ENCODE measurements around the gene DCHS1. TPM values are rescaled to one million over a fixed set of nuclear protein-coding genes. Genes with fewer than 3 reads are reported as not detected.
A peak's percentile ranks its signal among the peaks of the same experiment; 100 is the strongest.

The DCHS1 gene
- total and polyA plus RNA-seq, 5 experiments from 2014 or later, result 2.2 to 14.9 (median 6.1) TPM

GRCh38 chr11:6646071-6646470, 9.5 kb downstream of the DCHS1 start:
- Mint-ChIP-seq H3K36me3 (no peaks in the 10 kb centered on the region), H3K27ac (no peak overlapping the region), H3K4me1 (peaks cover 0 to 12% (median 0%) of the 10 kb centered on the region in 4 donors), H3K4me3 (no peak overlapping the region), H3K27me3 (no peaks in the 10 kb centered on the region), H3K9me3 (no peaks in the 10 kb centered on the region)
- no peak for DNase-seq
- POLR2A ChIA-PET, result interaction anchor here (1.1 to 5.6 kb wide), 5 partner anchors 9 to 36 kb away, joined by 4 to 38 read pairs (median 18); partner anchors contain the start of genes TAF10 and TPP1
- ATAC-seq, result no peak

- Mint-ChIP-seq H3K36me3 (peaks cover 0 to 10% (median 0%) of the 10 kb centered on the region in 3 donors), H3K9me3 (no peaks in the 10 kb centered on the region), H3K4me3 (no peak overlapping the region), H3K4me1 (peaks cover 2 to 17% (median 7%) of the 10 kb centered on the region in 4 donors), H3K27ac (no peak overlapping the region), H3K27me3 (no peaks in the 10 kb centered on the region)
- no peak for ATAC-seq
- DNase-seq, result no peak
- POLR2A ChIA-PET, result interaction anchor here (0.8 to 1.7 kb wide), 5 partner anchors 10 to 31 kb away, joined by 3 to 6 read pairs (median 3); partner anchors contain the start of genes TAF10 and TPP1
Measured at GRCh38 chr11:6642957-6643356, 12.7 kb downstream of the DCHS1 start.

DNA sequence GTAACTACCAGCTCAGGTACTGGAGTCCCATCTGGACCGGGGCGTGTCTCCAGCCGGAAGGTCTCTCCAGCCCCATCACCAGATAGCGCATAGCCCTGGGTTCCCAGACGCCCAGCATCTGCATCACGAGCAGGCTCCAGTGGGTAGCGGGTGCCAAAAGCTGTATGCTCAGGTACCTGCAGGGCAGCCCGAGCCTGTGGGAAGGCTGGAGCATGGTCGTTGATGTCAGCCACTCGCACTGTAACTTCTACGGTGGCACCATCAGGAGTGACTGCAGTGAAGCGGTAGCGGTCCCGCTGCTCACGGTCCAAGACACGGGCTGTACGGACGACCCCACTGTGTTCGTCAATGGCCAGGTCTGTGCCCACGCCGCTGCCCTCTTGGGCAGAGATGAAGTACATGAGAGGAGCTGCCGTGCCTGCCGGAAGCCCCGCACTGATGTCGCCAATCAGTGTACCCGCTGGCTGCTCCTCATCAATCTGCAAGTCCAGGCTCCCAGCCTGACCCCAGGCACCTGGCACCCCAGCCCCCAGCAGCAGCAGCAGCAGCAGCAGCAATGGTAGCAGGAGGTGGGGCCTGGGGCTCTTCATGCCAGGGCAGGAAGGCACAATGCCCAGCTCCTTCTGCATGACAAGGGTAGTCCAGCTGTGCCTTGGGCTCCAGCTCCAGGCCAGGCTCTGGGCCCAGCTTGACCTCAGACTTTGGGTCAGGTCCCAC, 14.5 kb downstream of the DCHS1 start:
- H3K4me3 Mint-ChIP-seq, result no peak overlapping the region
- H3K27me3 Mint-ChIP-seq, result no peaks in the 10 kb centered on the region
- POLR2A ChIA-PET, result no interaction called here
- H3K9me3 Mint-ChIP-seq, result no peaks in the 10 kb centered on the region
- peaks cover 2 to 17% (median 7%) of the 10 kb centered on the region in 4 donors for H3K4me1 Mint-ChIP-seq
- ATAC-seq (no peak), DNase-seq (no peak)
- no peak overlapping the region for H3K27ac Mint-ChIP-seq
- H3K36me3 Mint-ChIP-seq, result peaks cover 0 to 10% (median 0%) of the 10 kb centered on the region in 3 donors

- no peak overlapping the region for H3K27ac Mint-ChIP-seq
- H3K27me3 Mint-ChIP-seq, result no peaks in the 10 kb centered on the region
- peaks cover 0 to 10% (median 0%) of the 10 kb centered on the region in 3 donors for H3K36me3 Mint-ChIP-seq
- no peak for ATAC-seq
- peaks cover 2 to 10% (median 7%) of the 10 kb centered on the region in 4 donors for H3K4me1 Mint-ChIP-seq
- H3K4me3 Mint-ChIP-seq, result no peak overlapping the region
- DNase-seq, result no peak
- POLR2A ChIA-PET, result interaction anchor here (1.5 to 1.8 kb wide), 3 partner anchors 21 to 42 kb away, joined by 6 to 7 read pairs (median 6); partner anchors contain the start of genes MRPL17, TAF10 and TPP1
- no peaks in the 10 kb centered on the region for H3K9me3 Mint-ChIP-seq
Measured at GRCh38 chr11:6640036-6640984, 15.3 kb downstream of the DCHS1 start.

DNA sequence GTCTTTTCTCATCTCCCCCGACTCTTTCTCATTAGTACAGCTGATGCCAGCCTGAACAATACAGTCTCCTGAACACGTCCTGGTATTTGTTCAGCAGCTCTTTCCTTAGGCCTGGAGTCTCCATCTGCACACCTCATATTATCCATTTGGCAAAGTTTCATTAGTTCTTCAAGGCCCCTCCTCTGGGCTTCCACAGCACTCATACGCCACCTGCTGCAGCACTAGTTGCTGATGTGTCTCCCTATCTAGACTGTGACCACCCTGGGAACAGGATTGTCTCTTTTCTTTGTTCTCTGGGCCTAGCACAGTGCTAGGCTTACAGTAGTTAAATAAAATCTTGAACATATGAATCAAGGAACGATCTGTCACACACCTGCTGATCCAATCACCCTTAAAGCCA, 17.2 kb downstream of the DCHS1 start:
- Mint-ChIP-seq H3K4me3 (no peak overlapping the region), H3K4me1 (peaks cover 2 to 8% (median 5%) of the 10 kb centered on the region in 4 donors), H3K27ac (no peak overlapping the region), H3K27me3 (no peaks in the 10 kb centered on the region), H3K36me3 (peaks cover 0 to 13% (median 0%) of the 10 kb centered on the region in 3 donors), H3K9me3 (no peaks in the 10 kb centered on the region)
- POLR2A ChIA-PET, result interaction anchor here (0.8 to 4.3 kb wide), 4 partner anchors 9 to 26 kb away, joined by 3 to 18 read pairs (median 6); partner anchors contain the start of gene TAF10
- ATAC-seq, result no peak
- no peak for DNase-seq

DNA sequence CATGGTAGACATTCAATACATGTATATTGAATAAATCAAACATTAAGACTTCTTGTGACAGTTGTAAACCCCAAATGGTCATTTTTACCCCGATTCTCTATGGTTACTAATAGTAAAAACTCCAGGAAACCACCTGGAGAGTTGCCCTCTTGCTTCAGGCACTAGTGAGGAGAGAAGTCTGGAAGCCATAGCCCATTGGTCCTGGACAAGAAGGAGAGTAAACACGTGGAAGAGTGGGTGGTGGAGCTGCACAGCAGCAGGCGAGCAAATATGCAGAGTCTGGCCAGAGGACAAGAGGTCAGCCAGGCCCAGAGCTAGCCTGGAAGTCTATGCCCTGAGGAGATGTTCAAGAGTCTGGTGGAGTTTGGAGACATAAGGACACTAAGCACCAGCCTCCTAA, 17.7 kb downstream of the DCHS1 start:
- Mint-ChIP-seq H3K27ac (no peak overlapping the region), H3K27me3 (no peaks in the 10 kb centered on the region), H3K4me1 (peaks cover 2 to 8% (median 6%) of the 10 kb centered on the region in 4 donors), H3K9me3 (no peaks in the 10 kb centered on the region), H3K36me3 (peaks cover 0 to 19% (median 0%) of the 10 kb centered on the region in 3 donors), H3K4me3 (no peak overlapping the region)
- DNase-seq (no peak), ATAC-seq (no peak)
- POLR2A ChIA-PET, result interaction anchor here (1.2 to 4.3 kb wide), 2 partner anchors 10 to 19 kb away, joined by 4 to 18 read pairs; partner anchors contain the start of gene TPP1

GRCh38 chr11:6636480-6636879, 19.1 kb downstream of the DCHS1 start:
- DNase-seq, result no peak
- Mint-ChIP-seq H3K9me3 (no peaks in the 10 kb centered on the region), H3K4me1 (peaks cover 2 to 18% (median 6%) of the 10 kb centered on the region in 4 donors), H3K27me3 (no peaks in the 10 kb centered on the region), H3K4me3 (no peak overlapping the region), H3K27ac (no peak overlapping the region), H3K36me3 (peaks cover 0 to 26% (median 3%) of the 10 kb centered on the region in 3 donors)
- POLR2A ChIA-PET, result interaction anchor here (1.2 to 4.3 kb wide), 2 partner anchors 11 to 17 kb away, joined by 4 to 18 read pairs; partner anchors contain the start of gene TPP1
- ATAC-seq, result no peak

GRCh38 chr11:6635082-6635932, 20.3 kb downstream of the DCHS1 start:
- peak overlapping the region in 2 of 10 donors; percentile 21 to 46 for H3K27ac Mint-ChIP-seq
- H3K4me1 Mint-ChIP-seq, result peaks cover 2 to 18% (median 6%) of the 10 kb centered on the region in 4 donors
- H3K4me3 Mint-ChIP-seq, result no peak overlapping the region
- POLR2A ChIA-PET, result interaction anchor here (4.3 kb wide), 1 partner anchor 12 kb away, joined by 18 read pairs; no protein-coding TSS in a partner anchor
- ATAC-seq, result no peak
- DNase-seq, result no peak
- no peaks in the 10 kb centered on the region for H3K27me3 Mint-ChIP-seq
- peaks cover 0 to 30% (median 6%) of the 10 kb centered on the region in 3 donors for H3K36me3 Mint-ChIP-seq
- H3K9me3 Mint-ChIP-seq, result no peaks in the 10 kb centered on the region

GRCh38 chr11:6634534-6634933, 21.1 kb downstream of the DCHS1 start:
- H3K27me3 Mint-ChIP-seq, result no peaks in the 10 kb centered on the region
- POLR2A ChIA-PET, result no interaction called here
- H3K27ac Mint-ChIP-seq, result peak overlapping the region in 4 of 10 donors; percentile 4 to 47 (median 33)
- no peaks in the 10 kb centered on the region for H3K9me3 Mint-ChIP-seq
- H3K36me3 Mint-ChIP-seq, result peaks cover 0 to 30% (median 6%) of the 10 kb centered on the region in 3 donors
- H3K4me3 Mint-ChIP-seq, result no peak overlapping the region
- DNase-seq (no peak), ATAC-seq (no peak)
- peaks cover 2 to 16% (median 4%) of the 10 kb centered on the region in 4 donors for H3K4me1 Mint-ChIP-seq

DNA sequence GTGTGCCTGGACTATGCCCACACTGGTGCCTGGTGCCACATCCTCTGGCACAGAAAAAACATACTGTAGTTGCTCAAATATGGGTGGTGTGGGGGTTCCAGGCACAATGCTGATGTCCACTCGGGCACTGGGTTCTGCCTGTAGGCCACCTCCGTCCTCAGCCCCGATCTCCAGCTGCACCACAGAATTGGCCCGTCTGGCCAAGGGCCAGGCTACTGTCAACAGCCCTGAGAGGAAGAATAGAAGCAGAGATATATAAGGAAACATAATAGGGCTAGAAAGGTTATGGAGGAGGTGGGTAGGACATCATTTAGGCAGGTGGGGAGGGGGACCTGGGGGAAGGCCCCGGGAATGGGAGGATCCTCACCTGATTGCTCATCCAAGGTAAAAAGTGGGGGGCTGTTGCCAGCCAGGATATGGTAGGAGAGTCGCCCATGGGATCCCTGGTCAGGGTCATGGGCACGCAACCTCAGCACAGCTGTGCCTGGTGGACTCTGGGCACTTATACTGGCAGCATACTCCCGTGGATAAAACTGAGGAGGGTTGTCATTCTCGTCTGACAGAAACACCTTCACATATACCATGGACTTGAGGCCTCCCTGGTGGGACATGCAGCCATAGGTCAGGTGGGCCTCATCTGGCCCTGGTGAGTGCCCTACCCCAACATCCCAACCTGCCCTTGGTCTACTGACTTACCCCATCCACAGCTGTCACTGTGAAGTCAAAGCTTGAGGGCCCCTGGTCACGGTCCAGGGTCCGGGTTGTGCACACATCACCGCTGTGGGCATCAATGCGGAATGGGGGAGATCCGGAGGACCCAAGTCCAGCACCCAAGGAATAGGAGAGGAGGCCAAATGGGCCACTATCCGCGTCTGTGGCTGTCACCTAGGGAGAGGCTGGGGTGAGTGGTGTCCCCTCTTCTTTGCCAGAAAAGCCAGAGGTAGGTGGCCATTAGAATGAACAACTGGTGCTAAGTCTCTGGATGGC, 21.9 kb downstream of the DCHS1 start:
- POLR2A ChIA-PET, result no interaction called here
- ATAC-seq (no peak), DNase-seq (no peak)
- Mint-ChIP-seq H3K4me3 (no peak overlapping the region), H3K27ac (peak overlapping the region in 2 of 10 donors; percentile 4 to 76), H3K4me1 (peaks cover 0 to 14% (median 1%) of the 10 kb centered on the region in 4 donors), H3K9me3 (no peaks in the 10 kb centered on the region), H3K27me3 (no peaks in the 10 kb centered on the region), H3K36me3 (peaks cover 0 to 29% (median 6%) of the 10 kb centered on the region in 3 donors)
